Measurements from ENCODE around the gene SLC24A4. TPM values are rescaled to one million over a fixed set of nuclear protein-coding genes. Genes with fewer than 3 reads are reported as not detected.

Gene SLC24A4
- polyA plus RNA-seq, 1 donor from 2014 or later, result 0.17 TPM

- no peaks in the 10 kb centered on the region for H4K20me1 ChIP-seq (ENCODE audit: insufficient read depth)
- no peak overlapping the region for H3K27ac ChIP-seq (ENCODE audit: low read length)
- no peaks in the 10 kb centered on the region for H3K27me3 ChIP-seq (ENCODE audit: insufficient read depth, low read depth, low read length)
- no peak overlapping the region for H3K4me2 ChIP-seq (ENCODE audit: low read length)
- no peaks in the 10 kb centered on the region for H3K9me3 ChIP-seq (ENCODE audit: low read length)
- no peaks in the 10 kb centered on the region for H3K79me2 ChIP-seq (replicated peaks; ENCODE audit: insufficient read depth, low read length)
- H3K9ac ChIP-seq (ENCODE audit: low read length), result no peak overlapping the region
- H2AFZ ChIP-seq (ENCODE audit: low read depth, low read length), result no peak overlapping the region
- H3K9me2 ChIP-seq (ENCODE audit: insufficient read depth, low read length), result no peaks in the 10 kb centered on the region
- no peak for TF ChIP-seq MXI1 (conservative IDR thresholded peaks at IDR 0.05; ENCODE audit: poor library complexity, severe bottlenecking)
- no peak for TF ChIP-seq RAD21 (conservative IDR thresholded peaks at IDR 0.05)
- no peak for TF ChIP-seq EP300 (conservative IDR thresholded peaks at IDR 0.05; ENCODE audit: poor library complexity, severe bottlenecking)
- TF ChIP-seq SMC3 (conservative IDR thresholded peaks at IDR 0.05; ENCODE audit: poor library complexity), result no peak
- TF ChIP-seq CTCF (IDR thresholded peaks at IDR 0.05; ENCODE audit: poor library complexity, severe bottlenecking), result no peak
- TF ChIP-seq EZH2 (IDR thresholded peaks at IDR 0.05; ENCODE audit: borderline replicate concordance, insufficient read depth, low read length, poor library complexity, severe bottlenecking), result no peak
- no peak for TF ChIP-seq POLR2AphosphoS5 (IDR thresholded peaks at IDR 0.05)
- no peak for TF ChIP-seq REST (IDR thresholded peaks at IDR 0.05; ENCODE audit: borderline replicate concordance)
- no peak for TF ChIP-seq TAF1 (IDR thresholded peaks at IDR 0.05; ENCODE audit: low read depth)
- H3F3A ChIP-seq (ENCODE audit: insufficient read depth, low read length, poor library complexity, severe bottlenecking), result no peaks in the 10 kb centered on the region
- no peak overlapping the region for H3K4me3 ChIP-seq (ENCODE audit: low read length)
- H3K36me3 ChIP-seq (ENCODE audit: insufficient read depth, low read length), result no peaks in the 10 kb centered on the region
Measured at GRCh38 chr14:92433407-92433806, 110.4 kb downstream of the SLC24A4 start.

- no peaks in the 10 kb centered on the region for H3K79me2 ChIP-seq (replicated peaks; ENCODE audit: insufficient read depth, low read length)
- H3K27ac ChIP-seq (ENCODE audit: low read length), result no peak overlapping the region
- TF ChIP-seq EP300 (conservative IDR thresholded peaks at IDR 0.05; ENCODE audit: poor library complexity, severe bottlenecking) (no peak), CTCF (IDR thresholded peaks at IDR 0.05; ENCODE audit: poor library complexity, severe bottlenecking) (no peak), REST (IDR thresholded peaks at IDR 0.05; ENCODE audit: borderline replicate concordance) (no peak), SMC3 (conservative IDR thresholded peaks at IDR 0.05; ENCODE audit: poor library complexity) (no peak), POLR2AphosphoS5 (IDR thresholded peaks at IDR 0.05) (no peak)
- no peaks in the 10 kb centered on the region for H4K20me1 ChIP-seq (ENCODE audit: insufficient read depth)
- H3F3A ChIP-seq (ENCODE audit: insufficient read depth, low read length, poor library complexity, severe bottlenecking), result no peaks in the 10 kb centered on the region
- H3K4me3 ChIP-seq (ENCODE audit: low read length), result no peak overlapping the region
- no peak overlapping the region for H3K4me2 ChIP-seq (ENCODE audit: low read length)
- H3K9me3 ChIP-seq (ENCODE audit: low read length), result no peaks in the 10 kb centered on the region
- H3K9me2 ChIP-seq (ENCODE audit: insufficient read depth, low read length), result no peaks in the 10 kb centered on the region
- H3K36me3 ChIP-seq (ENCODE audit: insufficient read depth, low read length), result no peaks in the 10 kb centered on the region
- H3K9ac ChIP-seq (ENCODE audit: low read length), result no peak overlapping the region
- H3K27me3 ChIP-seq (ENCODE audit: insufficient read depth, low read depth, low read length), result no peaks in the 10 kb centered on the region
- no peak overlapping the region for H2AFZ ChIP-seq (ENCODE audit: low read depth, low read length)
Measured at GRCh38 chr14:92435154-92435553, 112.2 kb downstream of the SLC24A4 start.

Data from neural cell (in vitro differentiated cells).